ENCODE data around the gene PLCH1. TPM values are rescaled to one million over a fixed set of nuclear protein-coding genes. Genes with fewer than 3 reads are reported as not detected.

Gene PLCH1
- total and polyA plus RNA-seq, 2 of the 13 experiments (the other 11 are each of a cell fraction or from before 2014, with no cell fraction given), result 2.0 to 3.0 TPM

DNA sequence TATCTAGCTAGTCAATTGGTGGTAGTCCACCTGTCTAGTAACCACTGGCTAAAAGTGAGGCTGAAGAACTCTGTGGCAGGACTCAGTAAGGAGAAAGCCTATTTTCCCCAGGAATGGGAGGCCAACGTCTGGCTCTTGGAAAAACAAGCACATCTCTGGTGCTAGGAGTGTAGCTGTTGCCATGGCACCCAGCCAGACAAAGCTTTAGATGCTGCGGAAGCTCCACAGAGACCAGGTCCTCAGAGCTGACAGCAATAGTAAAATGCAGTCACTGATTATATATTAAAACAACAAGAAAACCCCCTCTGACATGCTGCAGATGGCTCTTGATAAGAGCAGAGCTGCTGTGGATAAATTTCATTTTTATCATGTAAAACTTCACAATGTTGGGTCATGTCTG is 326.5 kb downstream of the PLCH1 start:
- Histone ChIP-seq H3K4me3 (replicated peaks in 1 of 3; ENCODE audit: insufficient read depth in 1 of 3, low read depth in 2 of 3, low read length in 3 of 3) (no peak overlapping the region), H2AFZ (ENCODE audit: low read length) (no peak overlapping the region), H3K9me3 (ENCODE audit: low read length) (no peaks in the 10 kb centered on the region), H3K9ac (ENCODE audit: insufficient read depth, low read depth, low read length) (no peak overlapping the region), H4K20me1 (ENCODE audit: insufficient read depth, low read length) (no peaks in the 10 kb centered on the region), H3K27me3 (ENCODE audit: control insufficient read depth in 1 of 2, insufficient read depth in 2 of 2, low read length in 2 of 2) (no peaks in the 10 kb centered on the region; a peak in 1 of 5 replicates), H3K79me2 (ENCODE audit: insufficient read depth, low read length) (no peaks in the 10 kb centered on the region), H3K36me3 (replicated peaks in 1 of 2; ENCODE audit: control insufficient read depth in 1 of 2, insufficient read depth in 2 of 2, low read length in 2 of 2) (no peaks in the 10 kb centered on the region), H3K4me1 (ENCODE audit: insufficient read depth, low read length) (no peaks in the 10 kb centered on the region; the same call in 1 of the 2 replicates), H3K27ac (ENCODE audit: extremely low read length, insufficient read depth, low read length) (no peak overlapping the region), H3K4me2 (ENCODE audit: low read depth, low read length) (no peak overlapping the region)
- no TSS peak for BruUV-seq (replicated peaks)
- ATAC-seq, result no peak
- WGBS (ENCODE audit: low lambda C conversion rate), result 25% methylated on average over 2 of the region's 2 CpGs
- in situ Hi-C loops (cut with HindIII; ENCODE audit: extremely low pct_ligation_motif_present, low pct_unique_long_range_greater_than_20kb), result no loop called here
- no peak for FAIRE-seq
- ChIA-PET CTCF (ENCODE audit: low intra/inter-chr PET ratio, low total read pairs) (interaction anchor here (0.6 kb wide), 1 partner anchor 62 kb away, joined by 3 read pairs; no protein-coding TSS in a partner anchor), POLR2A (no interaction called here)
- DNase-seq (ENCODE audit: low spot score), result no peak
- intact Hi-C loops (cut with micrococcal nuclease; ENCODE audit: unreplicated experiment), result no loop called here
- TF ChIP-seq ZNF780A (CRISPR knock-in tag; IDR thresholded peaks at IDR 0.05), result no peak
- no peak for TF ChIP-seq GPN1 (CRISPR knock-in tag; IDR thresholded peaks at IDR 0.05; ENCODE audit: borderline replicate concordance)
- no peak for TF ChIP-seq PAX8 (CRISPR knock-in tag; IDR thresholded peaks at IDR 0.05; ENCODE audit: borderline replicate concordance)
- TF ChIP-seq ZNF782 (CRISPR knock-in tag; IDR thresholded peaks at IDR 0.05; ENCODE audit: borderline replicate concordance), result no peak
- TF ChIP-seq MTF2 (CRISPR knock-in tag; IDR thresholded peaks at IDR 0.05; ENCODE audit: borderline replicate concordance), result no peak
- TF ChIP-seq, protein P1, sequence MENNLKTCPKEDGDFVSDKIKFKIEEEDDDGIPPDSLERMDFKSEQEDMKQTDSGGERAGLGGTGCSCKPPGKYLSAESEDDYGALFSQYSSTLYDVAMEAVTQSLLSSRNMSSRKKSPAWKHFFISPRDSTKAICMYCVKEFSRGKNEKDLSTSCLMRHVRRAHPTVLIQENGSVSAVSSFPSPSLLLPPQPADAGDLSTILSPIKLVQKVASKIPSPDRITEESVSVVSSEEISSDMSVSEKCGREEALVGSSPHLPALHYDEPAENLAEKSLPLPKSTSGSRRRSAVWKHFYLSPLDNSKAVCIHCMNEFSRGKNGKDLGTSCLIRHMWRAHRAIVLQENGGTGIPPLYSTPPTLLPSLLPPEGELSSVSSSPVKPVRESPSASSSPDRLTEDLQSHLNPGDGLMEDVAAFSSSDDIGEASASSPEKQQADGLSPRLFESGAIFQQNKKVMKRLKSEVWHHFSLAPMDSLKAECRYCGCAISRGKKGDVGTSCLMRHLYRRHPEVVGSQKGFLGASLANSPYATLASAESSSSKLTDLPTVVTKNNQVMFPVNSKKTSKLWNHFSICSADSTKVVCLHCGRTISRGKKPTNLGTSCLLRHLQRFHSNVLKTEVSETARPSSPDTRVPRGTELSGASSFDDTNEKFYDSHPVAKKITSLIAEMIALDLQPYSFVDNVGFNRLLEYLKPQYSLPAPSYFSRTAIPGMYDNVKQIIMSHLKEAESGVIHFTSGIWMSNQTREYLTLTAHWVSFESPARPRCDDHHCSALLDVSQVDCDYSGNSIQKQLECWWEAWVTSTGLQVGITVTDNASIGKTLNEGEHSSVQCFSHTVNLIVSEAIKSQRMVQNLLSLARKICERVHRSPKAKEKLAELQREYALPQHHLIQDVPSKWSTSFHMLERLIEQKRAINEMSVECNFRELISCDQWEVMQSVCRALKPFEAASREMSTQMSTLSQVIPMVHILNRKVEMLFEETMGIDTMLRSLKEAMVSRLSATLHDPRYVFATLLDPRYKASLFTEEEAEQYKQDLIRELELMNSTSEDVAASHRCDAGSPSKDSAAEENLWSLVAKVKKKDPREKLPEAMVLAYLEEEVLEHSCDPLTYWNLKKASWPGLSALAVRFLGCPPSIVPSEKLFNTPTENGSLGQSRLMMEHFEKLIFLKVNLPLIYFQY (CRISPR knock-in tag; IDR thresholded peaks at IDR 0.05; ENCODE audit: borderline replicate concordance), result no peak
- no peak for TF ChIP-seq ZKSCAN8 (CRISPR knock-in tag; IDR thresholded peaks at IDR 0.05; ENCODE audit: borderline replicate concordance)
- no peak for TF ChIP-seq GZF1 (CRISPR knock-in tag; IDR thresholded peaks at IDR 0.05)
- TF ChIP-seq ZNF24 (IDR thresholded peaks at IDR 0.05), result no peak
- no peak for TF ChIP-seq CCDC6 (CRISPR knock-in tag; IDR thresholded peaks at IDR 0.05)
- TF ChIP-seq, protein P2, sequence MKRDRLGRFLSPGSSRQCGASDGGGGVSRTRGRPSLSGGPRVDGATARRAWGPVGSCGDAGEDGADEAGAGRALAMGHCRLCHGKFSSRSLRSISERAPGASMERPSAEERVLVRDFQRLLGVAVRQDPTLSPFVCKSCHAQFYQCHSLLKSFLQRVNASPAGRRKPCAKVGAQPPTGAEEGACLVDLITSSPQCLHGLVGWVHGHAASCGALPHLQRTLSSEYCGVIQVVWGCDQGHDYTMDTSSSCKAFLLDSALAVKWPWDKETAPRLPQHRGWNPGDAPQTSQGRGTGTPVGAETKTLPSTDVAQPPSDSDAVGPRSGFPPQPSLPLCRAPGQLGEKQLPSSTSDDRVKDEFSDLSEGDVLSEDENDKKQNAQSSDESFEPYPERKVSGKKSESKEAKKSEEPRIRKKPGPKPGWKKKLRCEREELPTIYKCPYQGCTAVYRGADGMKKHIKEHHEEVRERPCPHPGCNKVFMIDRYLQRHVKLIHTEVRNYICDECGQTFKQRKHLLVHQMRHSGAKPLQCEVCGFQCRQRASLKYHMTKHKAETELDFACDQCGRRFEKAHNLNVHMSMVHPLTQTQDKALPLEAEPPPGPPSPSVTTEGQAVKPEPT (CRISPR knock-in tag; IDR thresholded peaks at IDR 0.05; ENCODE audit: low read depth), result no peak
- TF ChIP-seq, protein P3, sequence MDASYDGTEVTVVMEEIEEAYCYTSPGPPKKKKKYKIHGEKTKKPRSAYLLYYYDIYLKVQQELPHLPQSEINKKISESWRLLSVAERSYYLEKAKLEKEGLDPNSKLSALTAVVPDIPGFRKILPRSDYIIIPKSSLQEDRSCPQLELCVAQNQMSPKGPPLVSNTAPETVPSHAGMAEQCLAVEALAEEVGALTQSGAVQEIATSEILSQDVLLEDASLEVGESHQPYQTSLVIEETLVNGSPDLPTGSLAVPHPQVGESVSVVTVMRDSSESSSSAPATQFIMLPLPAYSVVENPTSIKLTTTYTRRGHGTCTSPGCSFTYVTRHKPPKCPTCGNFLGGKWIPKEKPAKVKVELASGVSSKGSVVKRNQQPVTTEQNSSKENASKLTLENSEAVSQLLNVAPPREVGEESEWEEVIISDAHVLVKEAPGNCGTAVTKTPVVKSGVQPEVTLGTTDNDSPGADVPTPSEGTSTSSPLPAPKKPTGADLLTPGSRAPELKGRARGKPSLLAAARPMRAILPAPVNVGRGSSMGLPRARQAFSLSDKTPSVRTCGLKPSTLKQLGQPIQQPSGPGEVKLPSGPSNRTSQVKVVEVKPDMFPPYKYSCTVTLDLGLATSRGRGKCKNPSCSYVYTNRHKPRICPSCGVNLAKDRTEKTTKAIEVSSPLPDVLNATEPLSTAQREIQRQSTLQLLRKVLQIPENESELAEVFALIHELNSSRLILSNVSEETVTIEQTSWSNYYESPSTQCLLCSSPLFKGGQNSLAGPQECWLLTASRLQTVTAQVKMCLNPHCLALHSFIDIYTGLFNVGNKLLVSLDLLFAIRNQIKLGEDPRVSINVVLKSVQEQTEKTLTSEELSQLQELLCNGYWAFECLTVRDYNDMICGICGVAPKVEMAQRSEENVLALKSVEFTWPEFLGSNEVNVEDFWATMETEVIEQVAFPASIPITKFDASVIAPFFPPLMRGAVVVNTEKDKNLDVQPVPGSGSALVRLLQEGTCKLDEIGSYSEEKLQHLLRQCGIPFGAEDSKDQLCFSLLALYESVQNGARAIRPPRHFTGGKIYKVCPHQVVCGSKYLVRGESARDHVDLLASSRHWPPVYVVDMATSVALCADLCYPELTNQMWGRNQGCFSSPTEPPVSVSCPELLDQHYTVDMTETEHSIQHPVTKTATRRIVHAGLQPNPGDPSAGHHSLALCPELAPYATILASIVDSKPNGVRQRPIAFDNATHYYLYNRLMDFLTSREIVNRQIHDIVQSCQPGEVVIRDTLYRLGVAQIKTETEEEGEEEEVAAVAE (CRISPR knock-in tag; IDR thresholded peaks at IDR 0.05; ENCODE audit: borderline replicate concordance), result no peak
- TF ChIP-seq JUN (CRISPR knock-in tag; IDR thresholded peaks at IDR 0.05), result no peak
- TF ChIP-seq ZNF124 (CRISPR knock-in tag; IDR thresholded peaks at IDR 0.05), result no peak
- TF ChIP-seq IKZF1 (IDR thresholded peaks at IDR 0.05), result no peak

Data from HepG2 (cell line).